COLO668 (cell line): ENCODE measurements around the gene CD6.
A peak's percentile ranks its signal among the peaks of the same experiment; 100 is the strongest.

Experiments
- DNase-seq: peaks from one replicate; lab custom pipeline; 2025; ENCODE audit not compliant: unreplicated experiment; lab: John Stamatoyannopoulos, UW

Gene CD6

DNA sequence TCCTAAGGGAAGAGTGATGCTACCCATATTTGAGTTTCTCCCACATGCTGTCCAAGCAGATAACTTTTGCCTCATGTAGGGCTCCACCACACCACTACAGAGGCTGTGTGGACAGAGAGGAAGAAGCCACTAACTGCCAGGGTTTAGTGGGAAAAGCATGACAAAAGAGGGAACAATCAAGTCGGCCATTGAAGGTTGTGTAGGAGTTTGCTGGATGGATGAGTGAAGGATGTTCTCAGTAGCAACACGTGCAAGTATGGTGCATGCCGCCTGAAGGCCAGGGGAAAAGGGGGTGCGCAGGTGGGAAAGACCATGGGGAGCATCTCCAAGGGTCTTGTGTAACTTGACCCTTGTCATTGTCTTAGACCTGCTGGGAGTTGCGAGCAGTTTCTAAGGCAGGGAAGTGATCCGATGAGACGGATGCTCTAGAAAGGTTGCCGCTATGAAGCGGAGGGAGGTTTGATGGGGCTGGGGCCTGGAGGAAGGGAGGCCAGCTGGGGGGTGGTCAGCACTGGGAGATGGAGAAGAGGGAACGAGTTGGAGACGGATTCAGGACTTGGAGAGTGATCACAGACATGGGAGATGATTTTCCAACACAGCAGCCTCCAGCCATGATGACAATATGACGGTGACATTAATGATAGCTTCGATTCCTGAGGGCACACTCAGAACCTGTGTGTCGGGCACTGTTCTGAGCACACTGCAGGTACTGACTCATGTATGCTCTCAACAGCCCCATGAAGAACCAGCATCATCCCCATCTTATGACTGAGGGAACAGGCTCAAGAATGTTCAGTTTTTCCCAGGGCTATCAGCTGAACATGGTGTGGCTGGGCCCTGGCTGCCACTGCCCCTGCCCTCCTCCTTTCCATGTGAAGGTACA, 53.7 kb downstream of the CD6 start:
- no peak for DNase-seq

DNA sequence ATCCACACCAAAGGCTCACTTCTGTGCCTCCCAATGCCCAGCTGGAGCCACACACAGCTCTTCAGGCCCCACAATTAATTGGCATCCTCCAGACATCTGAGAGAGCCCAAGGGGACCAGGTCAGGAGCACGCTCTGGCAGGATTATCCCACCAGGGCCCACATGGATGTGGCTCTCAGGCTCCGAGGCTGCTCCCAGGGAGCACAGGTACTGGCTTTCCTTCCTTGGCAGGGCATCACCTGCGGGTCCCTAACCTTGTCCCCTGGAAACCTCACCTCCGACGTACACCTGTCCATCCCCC, 54.3 kb downstream of the CD6 start:
- DNase-seq, result no peak

DNA sequence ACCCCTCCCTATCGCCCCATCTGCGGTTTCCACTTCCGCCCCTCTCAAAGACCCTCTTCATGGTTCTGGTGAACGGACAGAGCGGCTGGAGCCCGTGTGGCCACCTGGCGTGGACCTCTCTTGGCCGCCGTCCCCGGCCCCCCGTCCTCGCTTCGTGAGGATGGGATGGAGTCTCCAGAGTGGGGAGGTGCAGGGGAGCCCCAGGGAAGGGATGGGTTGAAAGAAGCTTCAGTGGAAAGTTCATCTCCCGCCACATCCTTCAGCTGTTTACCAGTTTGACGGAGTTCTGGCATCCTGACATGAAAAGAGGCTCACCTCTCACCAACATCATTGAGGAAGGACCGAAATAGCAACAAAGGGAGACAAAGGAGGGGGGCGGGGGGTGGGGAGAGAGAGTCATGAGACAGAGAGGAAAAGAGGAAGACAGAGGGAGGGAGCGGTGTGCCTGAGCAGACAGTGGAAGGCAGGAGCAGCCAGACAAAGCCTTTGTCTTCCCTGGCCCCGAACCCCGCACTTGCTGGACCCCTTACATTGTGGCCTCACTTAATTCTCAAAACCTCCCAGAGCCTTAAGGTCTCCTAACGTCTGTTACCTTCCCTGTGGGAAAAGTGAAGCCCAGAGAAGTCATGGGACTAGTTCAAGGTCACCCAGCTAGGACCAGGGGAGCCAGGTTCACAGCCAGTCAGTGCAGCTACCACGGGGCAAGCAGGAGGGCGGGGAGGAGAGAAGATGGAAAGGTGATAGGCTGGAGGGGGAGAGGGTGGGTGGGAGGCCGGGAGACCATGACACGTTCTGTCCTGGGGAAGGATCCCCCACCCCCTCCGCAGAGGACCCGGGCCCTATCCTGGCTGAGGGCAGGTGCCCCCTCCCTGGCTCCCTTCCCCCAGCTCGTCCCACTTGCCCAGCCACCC, 54.9 kb downstream of the CD6 start:
- no peak for DNase-seq

DNA sequence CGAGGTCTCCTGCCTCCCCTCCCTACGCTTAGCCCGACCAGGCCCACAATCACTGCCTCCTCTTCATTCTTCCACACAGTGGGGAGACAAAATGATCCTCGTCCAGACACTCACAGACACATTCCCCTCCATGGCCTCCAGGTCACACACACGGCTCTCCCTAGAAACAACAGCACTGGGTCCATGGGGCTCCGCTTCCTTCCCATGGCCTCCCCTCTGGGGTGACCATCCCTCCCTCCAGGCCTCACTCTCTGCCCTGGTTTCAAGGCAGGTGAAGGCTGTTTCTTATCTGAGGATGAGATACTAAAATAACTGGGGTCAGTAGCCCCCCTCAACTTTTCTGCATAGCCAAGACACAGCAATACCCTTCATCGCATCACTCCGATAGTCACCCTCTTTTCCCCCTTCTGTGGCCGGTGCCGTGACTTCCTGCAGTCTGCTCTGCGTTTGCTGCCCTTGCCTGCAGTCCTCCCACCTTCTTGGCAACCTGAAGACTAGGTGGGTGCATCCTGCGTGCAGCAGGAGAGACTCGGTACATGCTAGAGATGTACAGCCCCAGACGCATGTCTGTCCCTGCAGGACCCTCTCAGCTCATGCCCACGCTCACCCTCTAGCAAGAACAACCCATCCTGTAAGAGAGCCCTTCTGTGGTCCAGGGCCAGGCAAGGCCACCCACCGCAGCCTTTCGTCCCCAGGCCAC, 55.8 kb downstream of the CD6 start:
- no peak for DNase-seq

DNA sequence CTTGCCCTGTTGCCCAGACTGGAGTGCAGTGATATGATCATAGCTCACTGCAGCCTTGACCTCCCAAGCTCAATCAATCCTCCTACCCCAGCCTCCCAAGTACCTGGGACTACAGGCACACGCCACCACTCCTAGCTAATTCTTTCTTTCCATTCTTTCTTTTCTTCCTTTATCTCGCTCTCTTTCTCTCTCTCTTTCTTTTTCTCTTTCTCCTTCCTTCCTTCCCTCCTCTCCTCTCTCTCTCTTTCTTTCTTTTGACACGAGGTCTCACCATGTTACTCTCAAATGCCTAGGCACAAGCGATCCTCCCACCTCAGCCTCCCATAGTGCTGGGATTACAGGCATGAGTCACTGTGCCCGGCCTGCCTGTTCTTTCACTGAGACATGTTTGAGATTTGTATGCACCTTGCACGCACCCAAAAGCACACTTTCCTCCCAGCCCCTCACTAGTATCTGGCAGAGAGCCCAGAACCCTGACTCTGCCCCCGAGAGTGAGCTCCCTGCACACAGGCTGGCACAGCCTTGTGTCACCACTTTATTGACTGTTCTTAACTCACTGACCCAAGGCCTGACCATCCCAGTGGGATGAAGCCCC, 56.8 kb downstream of the CD6 start:
- peak; percentile 72 for DNase-seq

DNA sequence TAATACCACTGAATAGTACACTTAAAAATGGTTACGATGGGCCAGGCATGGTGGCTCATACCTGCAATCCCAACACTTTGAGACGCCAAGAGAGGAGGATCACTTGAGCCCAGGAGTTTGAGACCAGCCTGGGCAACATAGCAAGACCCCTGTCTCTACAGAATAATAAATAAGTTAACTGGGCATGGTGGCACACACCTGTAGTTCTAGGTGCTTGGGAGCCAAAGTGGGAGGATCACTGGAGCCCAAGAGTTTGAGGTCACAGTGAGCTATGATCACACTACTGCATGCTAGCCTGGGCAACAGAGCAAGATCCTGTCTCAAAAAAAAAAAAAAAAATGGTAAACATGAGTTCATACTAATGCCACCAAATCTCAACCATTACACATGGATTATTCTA, 61.3 kb downstream of the CD6 start:
- DNase-seq, result no peak

DNA sequence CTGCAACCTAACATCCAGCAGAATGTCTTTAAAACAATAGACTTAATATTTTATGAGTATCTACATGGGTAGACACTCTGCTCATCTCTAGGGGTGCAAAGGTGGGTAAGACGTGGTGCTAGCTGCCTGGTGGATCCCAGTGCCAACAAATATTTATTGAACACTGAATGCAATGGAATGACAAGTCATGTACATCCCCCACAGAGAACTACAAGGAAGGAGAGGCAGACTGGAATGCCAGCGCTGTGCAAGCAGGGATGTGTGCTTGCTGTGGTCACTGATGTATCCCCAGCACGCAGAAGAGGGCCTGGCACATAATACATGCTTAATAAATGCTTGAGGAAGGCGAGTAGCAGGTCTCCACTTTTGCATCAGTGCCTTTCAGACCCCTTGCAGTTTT, 61.9 kb downstream of the CD6 start:
- no peak for DNase-seq

DNA sequence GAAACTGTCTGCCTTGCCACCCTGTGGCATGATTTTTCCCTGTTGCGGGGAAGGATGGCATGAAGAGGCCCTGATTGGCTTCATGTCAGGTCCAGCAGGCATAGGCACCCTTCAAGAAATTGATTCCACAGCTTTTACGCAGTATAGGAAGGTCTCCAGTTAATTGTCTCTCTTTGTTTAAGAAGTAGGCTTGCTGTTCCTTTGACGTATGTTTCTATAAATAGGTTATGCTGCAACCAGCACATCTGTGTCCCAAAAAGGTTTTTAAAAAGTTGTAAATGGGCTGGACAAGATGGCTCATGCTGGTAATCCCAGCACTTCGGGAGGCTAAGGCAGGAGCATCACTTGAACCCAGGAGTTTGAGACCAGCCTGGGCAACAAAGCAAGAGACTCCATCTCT, 62.6 kb downstream of the CD6 start:
- DNase-seq, result no peak

DNA sequence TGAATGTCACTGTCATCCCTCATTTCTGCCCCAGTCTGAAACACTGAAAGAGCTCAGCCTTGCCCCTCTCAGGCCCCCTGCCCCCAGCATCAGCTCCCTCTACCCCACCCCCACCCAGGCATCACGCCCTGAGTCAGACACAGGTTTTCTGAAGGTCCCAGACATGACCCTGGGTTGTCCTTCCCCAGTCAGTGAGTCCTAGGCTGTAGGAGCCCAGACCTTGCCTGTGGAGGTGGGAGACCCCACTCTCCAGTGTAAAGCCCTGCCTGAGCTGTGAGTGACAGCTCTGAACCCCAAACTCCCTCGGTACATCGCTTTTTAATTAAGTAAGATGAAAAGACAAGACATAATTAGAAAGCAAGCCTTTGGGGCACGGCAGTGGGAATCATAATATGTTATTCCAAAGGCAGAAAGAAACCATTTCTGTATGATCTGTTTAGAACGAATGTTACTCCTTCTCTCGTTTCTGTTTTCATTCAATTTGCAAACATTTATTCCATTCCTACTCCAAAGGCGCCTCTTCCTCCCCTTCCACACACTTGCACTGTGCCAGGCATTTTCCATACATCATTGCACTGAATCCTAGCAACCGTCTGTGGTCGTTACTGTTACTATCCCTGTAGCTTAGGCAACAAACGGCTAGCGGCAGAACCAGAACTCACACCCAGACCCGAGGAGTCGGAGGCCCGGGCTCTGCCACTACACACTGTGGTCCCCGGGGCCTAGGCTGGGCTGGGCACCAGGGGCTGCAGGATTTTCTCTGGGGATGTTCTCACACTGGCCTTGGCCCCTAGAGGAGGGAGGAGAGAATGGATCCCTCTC, 63.4 kb downstream of the CD6 start:
- DNase-seq, result no peak

DNA sequence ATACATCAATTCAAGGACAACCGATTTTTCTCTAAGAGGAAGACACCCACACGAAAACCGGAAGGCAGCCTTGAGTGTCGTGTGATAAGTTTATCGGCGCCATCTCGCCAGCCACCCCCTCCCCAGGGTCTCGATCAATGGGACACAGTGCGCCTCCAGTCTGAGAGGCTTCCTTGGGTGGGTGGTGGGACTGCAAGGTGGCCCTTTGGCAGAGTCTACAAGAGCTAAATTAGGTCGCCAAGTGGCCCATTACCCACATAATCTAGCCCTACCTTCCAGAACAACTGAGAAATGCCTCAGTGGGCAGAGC, 64.0 kb downstream of the CD6 start:
- DNase-seq, result no peak

DNA sequence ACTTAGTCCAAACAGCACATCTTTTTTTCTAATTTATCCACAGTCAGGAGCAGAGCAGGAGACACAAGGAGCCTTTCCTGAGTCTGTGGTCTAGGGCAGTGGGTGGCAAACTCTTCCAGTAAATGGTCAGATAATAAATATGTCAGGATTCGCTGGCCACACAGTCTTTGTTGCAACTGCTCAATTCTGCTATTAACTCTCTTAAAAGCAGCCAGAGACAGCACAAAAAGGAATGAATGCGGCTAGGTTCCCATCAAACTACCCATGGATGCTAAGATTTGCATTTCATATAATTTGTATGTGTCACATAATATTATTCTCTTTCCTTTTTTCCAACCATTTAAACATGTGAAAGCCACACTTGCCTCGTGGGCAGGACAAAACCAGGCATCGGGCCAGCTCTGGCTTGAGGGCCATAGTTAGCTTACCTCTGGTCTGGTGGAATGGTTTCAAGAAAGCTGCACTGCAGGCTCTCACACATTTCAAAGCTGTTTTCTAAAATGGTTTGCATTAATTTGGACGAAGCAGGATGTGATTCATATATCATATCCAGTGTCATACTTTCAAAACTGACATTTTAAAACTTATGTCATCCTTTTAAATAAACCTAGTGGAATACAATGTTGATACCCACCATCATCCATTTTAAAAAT, 66.1 kb downstream of the CD6 start:
- DNase-seq, result no peak

DNA sequence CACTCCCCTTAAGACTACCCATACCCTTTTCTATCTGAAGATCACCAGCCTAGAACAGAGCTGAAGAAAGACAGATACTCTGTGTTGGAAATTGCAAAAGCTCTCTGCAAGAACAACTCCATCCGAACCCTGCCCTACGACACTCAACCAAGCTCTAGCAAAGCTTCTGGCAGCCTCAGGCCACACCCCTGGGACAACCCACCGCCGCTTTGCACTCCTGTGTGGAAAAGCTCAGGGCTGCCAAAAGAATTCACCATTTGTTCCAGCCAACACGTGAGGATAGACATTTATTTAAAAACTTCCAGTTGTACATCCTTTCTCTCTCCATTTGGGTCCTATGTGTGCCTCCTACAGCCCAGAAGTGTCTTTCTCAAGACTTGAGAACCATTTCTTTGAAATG, 68.4 kb downstream of the CD6 start:
- no peak for DNase-seq

DNA sequence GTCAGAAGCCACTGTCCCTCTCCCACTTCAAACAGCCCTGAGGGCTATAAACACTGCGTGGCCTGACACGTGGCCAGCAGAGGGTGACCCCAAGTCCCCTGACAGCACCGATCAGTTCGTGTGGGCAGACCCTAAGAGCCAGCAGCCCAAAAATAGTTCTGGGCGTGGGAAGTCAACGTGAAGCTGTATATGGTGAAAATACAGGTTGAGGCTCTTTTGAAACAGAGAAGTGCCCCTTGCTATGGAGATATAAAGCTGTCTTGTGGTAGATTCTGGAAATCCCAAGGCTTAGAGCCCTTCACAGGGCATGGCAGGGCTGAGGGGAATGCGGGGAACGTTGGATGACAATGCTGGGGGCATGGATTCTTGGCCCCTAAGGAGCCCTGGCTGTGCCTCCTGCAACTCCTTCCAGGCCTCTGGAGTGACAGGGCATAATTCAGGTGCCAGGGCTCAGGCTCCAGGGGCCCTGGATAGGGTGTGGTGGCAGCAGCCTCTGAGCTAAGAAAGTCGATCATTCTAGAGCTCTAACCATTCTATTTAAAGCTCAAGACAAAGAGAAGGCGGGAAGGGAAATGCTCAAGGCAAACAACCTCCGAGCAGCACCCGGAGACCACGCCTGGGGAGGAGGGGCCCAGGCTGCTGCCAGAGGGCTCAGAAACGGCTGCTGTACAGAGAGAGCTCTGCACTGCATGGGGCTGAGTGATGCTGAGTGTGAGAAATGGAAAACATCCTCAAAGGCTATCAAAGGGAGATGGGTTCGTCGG, 70.5 kb downstream of the CD6 start:
- peak; percentile 20 for DNase-seq

DNA sequence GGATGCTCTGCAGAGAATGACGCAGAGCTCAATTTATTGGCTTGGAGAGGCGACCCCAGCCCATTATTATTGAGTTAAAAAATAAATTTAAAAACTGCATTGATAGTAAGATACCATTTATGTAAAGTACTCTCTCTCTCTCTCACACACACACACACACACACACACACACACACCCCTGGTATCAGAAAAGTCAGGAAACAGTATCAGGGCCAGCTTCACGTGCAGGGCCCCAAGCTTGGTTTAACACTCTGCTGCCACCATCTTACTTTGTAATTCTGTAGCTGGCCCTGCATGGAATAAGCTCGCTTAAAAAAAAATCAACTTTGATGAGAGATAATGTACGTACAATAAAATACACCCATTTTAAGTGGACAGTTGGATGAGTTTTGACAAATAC, 71.1 kb downstream of the CD6 start:
- no peak for DNase-seq

DNA sequence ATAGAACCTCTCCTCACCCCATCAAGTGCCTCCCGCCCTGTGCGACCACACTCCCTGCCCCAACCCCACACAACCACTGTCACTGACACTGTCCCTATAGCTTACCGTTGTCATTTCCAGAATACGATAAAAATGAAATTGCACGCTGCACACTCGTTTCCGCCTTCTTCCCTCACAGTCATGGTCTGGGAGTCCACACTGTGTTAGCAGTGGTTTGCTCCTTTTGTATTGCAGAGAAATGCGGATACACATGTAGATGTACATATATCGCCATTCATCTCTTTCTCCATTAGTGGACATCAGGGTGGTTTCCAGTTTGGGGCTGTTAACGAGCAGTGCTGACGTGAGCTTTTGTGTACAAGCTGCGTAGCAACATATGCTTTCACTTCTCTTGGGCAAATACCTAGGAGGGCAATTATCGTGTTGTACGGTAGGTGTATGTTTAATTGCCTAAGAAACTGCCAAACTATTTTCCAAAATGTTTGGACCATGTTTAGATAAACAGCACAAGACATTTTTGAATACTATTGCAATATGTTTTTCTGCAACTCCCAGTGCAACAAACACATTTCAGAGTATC, 71.6 kb downstream of the CD6 start:
- DNase-seq, result no peak

DNA sequence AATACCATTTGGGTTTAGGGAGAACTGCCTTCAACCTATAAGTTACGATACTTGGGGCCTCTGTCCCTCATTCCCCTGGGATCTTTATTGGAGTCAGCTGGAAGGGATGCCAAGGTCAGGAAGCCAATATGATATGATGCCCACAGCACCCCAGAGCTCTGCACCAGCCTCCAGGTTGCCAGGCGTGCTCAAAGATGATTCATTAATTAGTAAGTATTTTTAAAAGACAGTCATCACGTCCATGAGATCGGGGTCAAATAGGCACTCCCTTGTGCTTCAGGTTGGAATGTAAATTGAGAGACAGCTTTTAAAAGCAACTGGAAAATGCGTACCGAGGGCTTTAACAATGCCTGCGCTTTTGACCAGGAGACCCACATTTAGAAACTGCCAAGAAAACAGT, 73.8 kb downstream of the CD6 start:
- no peak for DNase-seq

DNA sequence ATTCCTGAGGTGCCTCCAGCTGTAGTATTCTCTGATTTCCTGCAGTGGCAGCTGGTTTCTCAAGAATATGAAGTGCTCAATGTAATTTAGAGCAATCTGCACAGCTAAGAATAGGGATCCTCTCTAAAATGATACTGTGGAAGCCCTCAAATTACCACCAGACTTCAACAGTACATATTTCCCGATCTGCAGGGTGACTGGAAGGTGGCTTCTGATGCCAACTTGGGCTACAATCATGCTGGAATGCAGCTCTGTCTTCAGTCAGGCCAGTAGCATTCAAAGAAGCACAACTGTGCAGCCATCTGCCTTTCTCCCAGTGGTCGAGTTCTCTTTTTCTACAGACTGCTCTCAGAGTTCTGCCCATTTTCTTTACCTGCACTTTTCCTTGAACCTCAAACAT, 75.4 kb downstream of the CD6 start:
- no peak for DNase-seq

DNA sequence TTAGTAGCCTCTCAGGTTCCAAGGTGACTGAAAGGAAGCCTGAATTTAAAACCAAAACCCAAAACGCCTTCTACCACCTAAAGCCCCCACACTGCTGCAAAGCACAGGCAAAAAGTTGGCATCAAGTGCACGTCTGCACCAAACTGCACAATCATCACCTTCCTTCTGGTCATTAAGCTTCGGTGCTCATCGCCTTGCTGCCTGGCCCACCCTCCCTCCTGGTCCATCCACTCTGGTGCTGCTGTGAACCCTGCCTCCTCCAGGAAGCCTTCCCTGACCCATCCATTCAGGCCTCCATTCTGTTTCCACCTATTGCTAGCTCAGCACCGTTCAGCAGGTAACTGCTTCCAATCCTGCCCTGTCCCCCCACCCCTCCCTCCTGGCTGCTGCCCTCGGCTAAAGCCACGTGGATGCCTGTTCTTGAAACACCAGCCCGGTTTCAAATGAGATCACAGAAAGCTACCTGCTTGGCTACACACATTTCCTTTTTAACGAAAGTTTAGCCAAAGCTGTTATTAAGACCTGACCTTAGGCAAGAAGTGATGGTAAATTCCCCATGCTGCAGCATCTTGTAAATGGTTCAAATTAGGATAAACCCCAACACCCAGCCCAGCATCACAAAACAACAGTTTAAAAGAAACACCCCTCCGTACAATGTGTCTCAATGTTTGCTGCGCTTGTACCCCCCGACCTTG, 77.0 kb downstream of the CD6 start:
- no peak for DNase-seq

DNA sequence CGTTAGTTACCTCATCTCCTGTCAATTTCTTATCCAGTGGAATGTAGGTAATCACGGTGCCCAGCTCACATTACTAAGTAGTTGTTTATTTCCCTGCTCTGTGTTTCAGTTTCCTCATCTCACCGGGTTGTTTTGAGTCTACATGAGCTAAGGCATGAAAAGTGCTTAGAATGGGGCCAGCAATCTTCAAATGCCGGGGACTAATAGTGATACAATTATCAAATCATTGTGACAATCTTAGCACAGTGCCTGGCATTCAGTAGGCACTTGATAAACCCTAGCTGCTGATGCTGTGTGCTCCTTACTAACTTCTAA, 77.5 kb downstream of the CD6 start:
- DNase-seq, result no peak
